ENCODE data around the gene ZFR2.

GRCh38 chr19:3768748-3769099 lies 100.1 kb downstream of the ZFR2 start:
- TF ChIP-seq CTCF (conservative IDR thresholded peaks at IDR 0.05; ENCODE audit: low read depth, low read length) (no peak), EZH2phosphoT487 (IDR thresholded peaks at IDR 0.05; ENCODE audit: borderline replicate concordance, low read length) (no peak)
